Karpas-422 (cell line): Measurements from ENCODE around the gene TMEM164. TPM values are rescaled to one million over a fixed set of nuclear protein-coding genes. Genes with fewer than 3 reads are reported as not detected.

ENCODE experiments used
- DNase-seq: peaks from one replicate; pipeline ENCODE4 v3.0.0-alpha.2; 2015
- H2AFZ ChIP-seq: fragments of 200-600 bp; sonication (generic); 2 replicates; pipeline ENCODE4 v1.6.1; 2014; ENCODE audit warnings: antibody characterized with exemption, low read length, mixed read lengths
- H3K27ac ChIP-seq: fragments of 200-600 bp; sonication (generic); 2 replicates; pipeline ENCODE4 v1.5.1; 2014; ENCODE audit warnings: mild to moderate bottlenecking, low read length, moderate library complexity
- H3K27me3 ChIP-seq: fragments of 200-600 bp; sonication (generic); 2 replicates; pipeline ENCODE4 v1.6.1; 2014; ENCODE audit warnings: low read length, mixed read lengths
- H3K36me3 ChIP-seq: fragments of 200-600 bp; sonication (generic); 2 replicates; pipeline ENCODE4 v1.6.1; 2014; ENCODE audit warnings: low read length, mixed read lengths; ENCODE audit not compliant: insufficient read depth
- H3K4me1 ChIP-seq: fragments of 200-600 bp; sonication (generic); 2 replicates; pipeline ENCODE4 v1.6.1; 2014; ENCODE audit warnings: mild to moderate bottlenecking, low read length, mixed read lengths
- H3K4me2 ChIP-seq: fragments of 200-600 bp; sonication (generic); 2 replicates; pipeline ENCODE4 v1.6.1; 2014; ENCODE audit warnings: low read length, low read depth, mild to moderate bottlenecking; ENCODE audit not compliant: poor library complexity, severe bottlenecking
- H3K4me3 ChIP-seq: fragments of 200-600 bp; sonication (generic); 2 replicates; pipeline ENCODE4 v1.5.1; 2014; ENCODE audit warnings: mild to moderate bottlenecking, antibody characterized with exemption, low read length, mixed read lengths
- H3K79me2 ChIP-seq: fragments of 200-600 bp; sonication (generic); 2 replicates; pipeline ENCODE4 v1.6.1; 2014; ENCODE audit warnings: mild to moderate bottlenecking, low read length, mixed read lengths
- H3K9ac ChIP-seq: fragments of 200-600 bp; sonication (generic); 2 replicates; pipeline ENCODE4 v1.6.0; 2014; ENCODE audit warnings: low read length
- H3K9me2 ChIP-seq: fragments of 200-600 bp; sonication (generic), shearing (Covaris generic); replicated peaks from 2 replicates; pipeline ENCODE4 v1.6.0; 2014; ENCODE audit warnings: mild to moderate bottlenecking, low read length, moderate library complexity; ENCODE audit not compliant: insufficient read depth
- H3K9me3 ChIP-seq: fragments of 300-700, 200-600 bp; sonication (generic); 2 replicates; pipeline ENCODE4 v1.6.1; 2014; ENCODE audit warnings: low read length, mixed read lengths
- H4K20me1 ChIP-seq: fragments of 200-600 bp; sonication (generic); 2 replicates; pipeline ENCODE4 v1.6.1; 2014; ENCODE audit warnings: mild to moderate bottlenecking, antibody characterized with exemption, low read length, low read depth; ENCODE audit not compliant: insufficient read depth
- total RNA-seq: library from RNA; depleted of rRNA; stranded (reverse); fragments of >200 nt; shearing (Covaris generic); gene quantifications from 2 replicates; pipeline ENCODE4 v1.2.3, GENCODE V29; 2014; ENCODE audit warnings: low replicate concordance

TMEM164 gene
- total RNA-seq, 1 experiment from 2014 or later = 14.1 TPM

- Histone ChIP-seq H3K79me2 (peaks cover 6% of the 10 kb centered on the region; the same call in 1 of the 2 replicates), H3K9me3 (no peaks in the 10 kb centered on the region), H4K20me1 (no peaks in the 10 kb centered on the region), H3K4me2 (no peak overlapping the region), H3K4me3 (no peak overlapping the region), H2AFZ (no peak overlapping the region), H3K27ac (no peak overlapping the region), H3K36me3 (no peaks in the 10 kb centered on the region), H3K4me1 (peaks cover 6% of the 10 kb centered on the region), H3K27me3 (no peaks in the 10 kb centered on the region), H3K9ac (no peak overlapping the region), H3K9me2 (no peaks in the 10 kb centered on the region)
- no peak for DNase-seq
Measured at GRCh38 chrX:110108381-110108821, 105.5 kb downstream of the TMEM164 start.

GRCh38 chrX:110114260-110114776 is 111.4 kb downstream of the TMEM164 start:
- no peaks in the 10 kb centered on the region for H4K20me1 ChIP-seq
- H3K27me3 ChIP-seq = no peaks in the 10 kb centered on the region
- no peak overlapping the region for H3K27ac ChIP-seq
- no peaks in the 10 kb centered on the region for H3K79me2 ChIP-seq
- no peak overlapping the region for H2AFZ ChIP-seq
- H3K9ac ChIP-seq = no peak overlapping the region
- no peak overlapping the region for H3K4me3 ChIP-seq
- no peak overlapping the region for H3K4me2 ChIP-seq
- H3K9me2 ChIP-seq = no peaks in the 10 kb centered on the region
- no peaks in the 10 kb centered on the region for H3K36me3 ChIP-seq
- H3K9me3 ChIP-seq = no peaks in the 10 kb centered on the region
- no peak for DNase-seq
- no peaks in the 10 kb centered on the region for H3K4me1 ChIP-seq

GRCh38 chrX:110116066-110116980 is 113.4 kb downstream of the TMEM164 start:
- no peaks in the 10 kb centered on the region for H3K9me3 ChIP-seq
- no peak overlapping the region for H3K9ac ChIP-seq
- H3K36me3 ChIP-seq = no peaks in the 10 kb centered on the region

GRCh38 chrX:110118530-110118929 is 115.6 kb downstream of the TMEM164 start:
- H3K4me1 ChIP-seq = no peaks in the 10 kb centered on the region
- no peaks in the 10 kb centered on the region for H3K9me2 ChIP-seq
- no peaks in the 10 kb centered on the region for H3K9me3 ChIP-seq
- H3K4me3 ChIP-seq = no peak overlapping the region
- H3K27ac ChIP-seq = no peak overlapping the region
- H2AFZ ChIP-seq = no peak overlapping the region
- no peak for DNase-seq
- H3K27me3 ChIP-seq = no peaks in the 10 kb centered on the region
- no peaks in the 10 kb centered on the region for H3K79me2 ChIP-seq
- no peak overlapping the region for H3K9ac ChIP-seq
- H3K4me2 ChIP-seq = no peak overlapping the region
- H3K36me3 ChIP-seq = no peaks in the 10 kb centered on the region
- H4K20me1 ChIP-seq = no peaks in the 10 kb centered on the region

More at GRCh38 chrX:110116066-110116980, 113.4 kb downstream of the TMEM164 start:
- Histone ChIP-seq H4K20me1 (no peaks in the 10 kb centered on the region), H3K4me2 (no peak overlapping the region), H3K27me3 (no peaks in the 10 kb centered on the region), H3K4me1 (no peaks in the 10 kb centered on the region), H3K9me2 (no peaks in the 10 kb centered on the region), H3K4me3 (no peak overlapping the region), H3K79me2 (no peaks in the 10 kb centered on the region), H3K27ac (no peak overlapping the region), H2AFZ (no peak overlapping the region)
- no peak for DNase-seq

- Histone ChIP-seq H3K4me3 (no peak overlapping the region), H3K9me2 (no peaks in the 10 kb centered on the region), H2AFZ (no peak overlapping the region), H3K79me2 (no peaks in the 10 kb centered on the region), H3K4me2 (no peak overlapping the region), H3K9ac (no peak overlapping the region), H3K9me3 (no peaks in the 10 kb centered on the region), H3K27me3 (no peaks in the 10 kb centered on the region), H4K20me1 (no peaks in the 10 kb centered on the region), H3K4me1 (peaks cover under 1% of the 10 kb centered on the region; the same call in 1 of the 2 replicates), H3K36me3 (no peaks in the 10 kb centered on the region), H3K27ac (no peak overlapping the region)
- no peak for DNase-seq
Measured at GRCh38 chrX:110119480-110119879, 116.6 kb downstream of the TMEM164 start.

GRCh38 chrX:110120025-110120424 is 117.1 kb downstream of the TMEM164 start:
- H3K27me3 ChIP-seq = no peaks in the 10 kb centered on the region
- H4K20me1 ChIP-seq = no peaks in the 10 kb centered on the region
- H3K4me2 ChIP-seq = no peak overlapping the region
- H3K36me3 ChIP-seq = no peaks in the 10 kb centered on the region
- H3K27ac ChIP-seq = no peak overlapping the region
- no peaks in the 10 kb centered on the region for H3K79me2 ChIP-seq
- no peak overlapping the region for H2AFZ ChIP-seq
- no peak overlapping the region for H3K9ac ChIP-seq
- H3K9me3 ChIP-seq = no peaks in the 10 kb centered on the region
- H3K4me1 ChIP-seq = peaks cover 6% of the 10 kb centered on the region
- no peaks in the 10 kb centered on the region for H3K9me2 ChIP-seq
- H3K4me3 ChIP-seq = no peak overlapping the region
- no peak for DNase-seq

GRCh38 chrX:110123331-110123782 is 120.4 kb downstream of the TMEM164 start:
- Histone ChIP-seq H3K27ac (no peak overlapping the region), H3K4me1 (peaks cover 18% of the 10 kb centered on the region), H3K36me3 (no peaks in the 10 kb centered on the region), H3K9me2 (no peaks in the 10 kb centered on the region), H3K4me3 (no peak overlapping the region), H3K27me3 (no peaks in the 10 kb centered on the region), H2AFZ (no peak overlapping the region), H4K20me1 (no peaks in the 10 kb centered on the region), H3K79me2 (no peaks in the 10 kb centered on the region), H3K9ac (no peak overlapping the region), H3K9me3 (no peaks in the 10 kb centered on the region), H3K4me2 (no peak overlapping the region)
- DNase-seq = no peak

GRCh38 chrX:110125446-110126162 is 122.7 kb downstream of the TMEM164 start:
- Histone ChIP-seq H2AFZ (no peak overlapping the region), H3K4me1 (peaks cover 18% of the 10 kb centered on the region), H3K9ac (no peak overlapping the region), H3K4me2 (no peak overlapping the region), H3K9me2 (no peaks in the 10 kb centered on the region), H3K9me3 (no peaks in the 10 kb centered on the region), H4K20me1 (no peaks in the 10 kb centered on the region), H3K36me3 (no peaks in the 10 kb centered on the region), H3K27me3 (no peaks in the 10 kb centered on the region), H3K27ac (no peak overlapping the region), H3K79me2 (no peaks in the 10 kb centered on the region), H3K4me3 (no peak overlapping the region)
- DNase-seq = peak; percentile 45
